NCI-H1436 treated with DMSO at 0.1 percent for 48 hours (cell line): Measurements from ENCODE around the gene GNA12.
"Not testable (repeated sequence)": the region's sequence is repeated elsewhere in the genome, so short reads cannot be mapped to it uniquely, and the experiment has no call there.

ENCODE experiments used
- DNase-seq: peaks from one replicate; lab custom pipeline; 2025; lab: John Stamatoyannopoulos, UW

GNA12 gene

DNA sequence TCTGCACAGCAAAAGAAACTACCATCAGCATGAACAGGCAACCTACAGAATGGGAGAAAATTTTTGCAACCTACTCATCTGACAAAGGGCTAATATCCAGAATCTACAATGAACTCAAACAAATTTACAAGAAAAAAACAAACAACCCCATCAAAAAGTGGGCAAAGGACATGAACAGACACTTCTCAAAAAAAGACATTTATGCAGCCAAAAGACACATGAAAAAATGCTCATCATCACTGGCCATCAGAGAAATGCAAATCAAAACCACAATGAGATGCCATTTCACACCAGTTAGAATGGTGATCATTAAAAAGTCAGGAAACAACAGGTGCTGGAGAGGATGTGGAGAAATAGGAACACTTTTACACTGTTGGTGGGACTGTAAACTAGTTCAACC lies 95.4 kb downstream of the GNA12 start:
- not testable (repeated sequence) for DNase-seq

DNA sequence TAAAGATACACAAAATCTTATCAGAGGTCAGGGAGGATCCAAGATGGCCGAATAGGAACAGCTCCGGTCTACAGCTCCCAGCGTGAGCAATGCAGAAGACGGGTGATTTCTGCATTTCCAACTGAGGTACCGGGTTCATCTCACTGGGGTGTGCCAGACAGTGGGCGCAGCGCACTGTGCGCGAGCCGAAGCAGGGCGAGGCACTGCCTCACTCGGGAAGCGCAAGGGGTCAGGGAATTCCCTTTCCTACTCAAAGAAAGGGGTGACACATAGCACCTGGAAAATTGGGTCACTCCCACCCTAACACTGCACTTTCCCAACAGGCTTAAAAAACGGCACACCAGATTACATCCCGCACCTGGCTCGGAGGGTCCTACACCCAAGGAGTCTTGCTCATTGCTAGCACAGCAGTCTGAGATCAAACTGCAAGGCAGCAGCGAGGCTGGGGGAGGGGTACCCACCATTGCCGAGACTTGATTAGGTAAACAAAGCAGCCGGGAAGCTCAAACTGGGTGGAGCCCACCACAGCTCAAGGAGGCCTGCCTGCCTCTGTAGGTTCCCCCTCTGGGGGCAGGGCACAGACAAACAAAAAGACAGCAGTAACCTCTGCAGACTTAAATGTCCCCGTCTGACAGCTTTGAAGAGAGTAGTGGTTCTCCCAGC lies 100.5 kb downstream of the GNA12 start:
- not testable (repeated sequence) for DNase-seq

DNA sequence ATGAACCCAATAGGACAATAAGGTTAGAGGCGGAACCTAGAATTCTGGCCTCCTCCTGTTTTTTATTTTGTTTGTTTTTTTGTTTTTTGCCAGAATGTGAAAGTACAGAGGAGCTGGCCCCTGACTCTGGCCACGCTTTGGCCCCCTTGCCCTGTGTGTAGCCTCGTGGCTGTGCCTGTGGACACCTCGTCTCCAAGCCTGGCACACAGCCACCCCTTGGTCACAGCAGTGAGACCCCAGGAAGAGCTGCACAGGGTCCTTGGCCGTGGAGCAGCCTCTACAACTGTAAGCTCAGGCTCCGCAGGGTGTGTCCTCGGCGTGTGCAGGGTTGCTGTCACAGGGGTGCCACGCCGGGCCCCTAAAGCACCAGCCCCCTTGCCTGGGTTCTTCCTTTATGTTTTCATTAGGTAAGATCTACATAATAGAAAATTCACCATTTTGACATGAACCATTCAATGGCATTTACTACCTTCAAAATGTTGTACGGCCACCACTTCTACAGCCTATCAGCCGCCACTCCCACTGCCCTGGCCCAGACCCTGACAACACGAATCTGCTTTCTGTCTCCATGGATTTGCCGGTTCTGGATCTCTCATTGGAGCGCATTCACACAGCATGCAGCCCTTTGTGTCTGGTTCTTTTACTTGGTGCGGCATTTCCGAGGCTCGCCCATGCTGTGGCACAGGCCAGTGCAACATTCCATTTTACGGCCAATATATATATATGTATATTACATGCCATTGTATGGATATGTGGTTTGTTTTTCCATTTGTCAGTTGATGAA lies 105.2 kb downstream of the GNA12 start:
- no peak for DNase-seq

DNA sequence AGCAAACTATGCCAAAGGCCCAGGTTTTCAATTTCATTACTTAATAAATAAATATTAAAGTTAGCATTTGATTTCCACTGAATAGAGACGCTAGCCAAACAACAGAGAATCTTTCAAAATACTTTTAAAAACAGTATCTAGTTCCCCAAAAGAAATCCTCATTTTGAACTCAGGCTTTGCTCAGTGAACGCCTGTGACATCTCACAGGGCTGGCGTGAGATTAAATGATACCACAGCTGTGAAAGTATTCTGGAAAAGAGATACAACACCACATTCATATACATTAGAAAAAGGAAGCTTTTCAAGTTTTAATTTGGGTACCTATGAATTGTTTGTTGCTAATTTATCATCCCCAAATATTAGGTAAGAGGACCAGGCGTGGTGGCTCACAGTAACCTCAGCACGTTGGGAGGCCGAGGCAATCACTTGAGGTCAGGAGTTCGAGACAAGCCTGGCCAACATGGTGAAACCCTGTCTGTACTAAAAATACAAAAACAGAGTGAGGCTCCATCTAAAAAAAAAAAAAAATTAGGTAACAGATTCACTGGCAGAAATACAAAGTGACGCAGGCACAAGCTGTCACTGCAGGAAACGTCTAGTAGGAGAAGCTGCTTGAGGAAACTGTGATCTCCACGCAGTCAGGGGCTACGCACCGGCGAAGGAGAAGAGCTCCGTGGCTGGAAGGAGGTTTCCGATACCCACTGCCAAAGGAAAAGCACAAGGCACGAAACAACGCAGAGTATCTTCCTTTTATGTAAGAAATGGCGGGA lies 106.2 kb downstream of the GNA12 start:
- no peak for DNase-seq

DNA sequence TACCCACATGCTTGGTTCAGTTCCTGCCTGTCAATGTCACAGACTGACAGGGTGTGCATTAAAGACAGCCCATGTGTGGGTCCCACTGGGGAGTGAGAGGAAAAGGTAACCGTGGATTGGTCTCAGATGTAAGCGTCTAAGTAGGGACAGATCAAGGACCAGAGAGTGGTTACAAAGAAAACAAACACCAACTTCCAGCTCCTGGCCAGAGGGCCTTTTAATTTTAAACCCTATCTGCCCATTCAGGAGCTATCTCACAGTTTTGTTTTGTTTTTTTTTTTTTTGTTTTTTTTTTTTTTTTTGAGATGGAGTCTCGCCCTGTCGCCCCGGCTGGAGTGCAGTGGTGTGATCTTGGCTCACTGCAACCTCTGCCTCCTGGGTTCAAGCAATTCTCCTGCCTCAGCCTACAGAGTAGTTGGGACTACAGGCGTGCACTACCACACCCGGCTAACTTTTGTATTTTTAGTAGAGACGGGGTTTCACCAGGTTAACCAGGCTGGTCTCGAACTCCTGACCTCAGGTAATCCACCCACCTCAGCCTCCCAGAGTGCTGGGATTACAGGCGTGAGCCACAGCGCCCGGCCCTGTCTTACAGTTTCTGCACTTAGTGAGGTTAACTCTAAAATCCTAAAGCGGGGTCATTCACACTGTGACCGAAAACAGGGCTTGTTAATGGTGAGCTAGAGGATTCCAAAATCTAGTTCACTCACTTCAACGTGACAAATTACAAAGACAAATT lies 106.9 kb downstream of the GNA12 start:
- DNase-seq, result not testable (repeated sequence)

DNA sequence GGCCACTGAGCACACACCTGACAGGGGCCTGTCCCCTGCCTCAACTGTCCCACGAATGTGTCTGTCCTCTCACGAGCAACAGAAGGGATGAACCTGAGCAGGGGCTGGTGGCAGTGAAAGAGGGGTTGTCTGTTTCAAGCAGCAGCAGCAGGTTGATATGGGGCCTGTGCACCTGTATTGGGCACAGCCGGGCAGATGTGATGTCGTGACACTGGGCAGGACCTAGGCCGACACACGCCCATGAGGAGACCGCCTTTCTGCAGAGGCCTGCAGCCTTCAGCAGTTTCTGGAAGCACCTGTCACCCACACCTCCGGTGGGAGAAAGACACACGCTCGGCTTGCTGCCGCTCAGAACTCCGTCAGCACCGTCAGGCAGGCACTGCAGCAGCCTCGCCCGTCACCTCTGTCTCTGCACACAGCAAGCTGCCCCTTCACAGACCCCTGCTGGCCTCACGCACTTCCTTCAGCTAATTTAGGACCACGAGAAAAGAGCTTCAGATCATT lies 107.6 kb downstream of the GNA12 start:
- no peak for DNase-seq

DNA sequence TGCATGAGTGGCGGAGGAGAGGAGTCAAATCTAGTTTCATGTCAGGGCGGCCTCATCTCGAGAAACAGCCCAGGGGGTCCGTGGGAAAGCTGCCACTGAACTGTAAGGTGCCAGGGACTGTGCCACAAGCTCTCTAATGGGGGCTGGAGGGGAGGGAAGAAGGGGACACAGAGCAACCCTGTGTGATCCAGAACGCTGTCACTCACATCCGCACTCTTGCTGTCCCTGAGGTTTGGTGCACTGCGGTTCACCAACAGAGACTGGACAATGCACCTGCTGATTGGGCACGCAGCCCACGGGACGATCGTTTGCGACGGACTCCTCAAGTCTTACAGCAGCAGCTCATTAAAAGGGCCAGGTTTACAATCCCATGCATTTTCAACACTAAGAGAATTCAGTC lies 108.4 kb downstream of the GNA12 start:
- no peak for DNase-seq

DNA sequence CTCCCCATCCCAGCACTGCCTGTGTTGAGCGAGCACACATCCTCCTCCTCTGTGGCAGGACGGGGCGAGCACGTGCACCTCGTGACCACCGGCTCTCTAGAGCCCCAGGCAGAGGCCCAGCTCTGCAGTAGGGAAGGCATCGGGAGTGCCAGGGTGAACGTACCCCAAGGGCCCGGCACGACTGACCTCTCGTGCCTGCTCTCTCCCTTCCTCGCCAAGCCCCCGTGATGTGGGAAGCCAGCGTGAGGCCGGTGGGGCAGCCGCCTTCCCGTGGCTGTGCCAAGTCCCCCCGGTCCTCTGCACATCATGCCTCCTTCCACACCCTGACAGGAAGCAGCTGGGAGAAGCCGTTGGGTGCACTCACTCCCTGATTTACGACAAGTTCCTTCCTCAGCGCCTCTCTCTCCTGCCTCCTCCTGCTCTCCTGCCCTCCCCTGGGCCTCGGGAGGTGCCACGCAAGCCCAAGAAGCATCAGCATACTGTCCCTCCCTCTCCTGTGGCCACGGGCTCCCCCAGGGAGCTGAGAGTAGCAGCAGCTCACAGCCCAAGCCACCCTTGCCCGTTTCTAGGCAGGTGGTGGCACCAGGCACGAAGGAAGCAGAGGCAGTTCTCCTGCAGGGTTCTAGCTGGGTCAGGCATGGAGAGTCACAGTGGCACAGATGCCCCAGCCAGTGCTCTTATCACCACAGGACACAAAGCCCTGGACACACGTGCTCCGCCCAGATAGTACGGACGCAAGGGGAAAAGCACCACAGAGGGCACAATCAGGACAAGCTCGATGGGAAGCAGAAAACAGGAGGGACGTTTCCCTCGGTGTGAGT lies 109.1 kb downstream of the GNA12 start:
- DNase-seq, result peak; percentile 8

DNA sequence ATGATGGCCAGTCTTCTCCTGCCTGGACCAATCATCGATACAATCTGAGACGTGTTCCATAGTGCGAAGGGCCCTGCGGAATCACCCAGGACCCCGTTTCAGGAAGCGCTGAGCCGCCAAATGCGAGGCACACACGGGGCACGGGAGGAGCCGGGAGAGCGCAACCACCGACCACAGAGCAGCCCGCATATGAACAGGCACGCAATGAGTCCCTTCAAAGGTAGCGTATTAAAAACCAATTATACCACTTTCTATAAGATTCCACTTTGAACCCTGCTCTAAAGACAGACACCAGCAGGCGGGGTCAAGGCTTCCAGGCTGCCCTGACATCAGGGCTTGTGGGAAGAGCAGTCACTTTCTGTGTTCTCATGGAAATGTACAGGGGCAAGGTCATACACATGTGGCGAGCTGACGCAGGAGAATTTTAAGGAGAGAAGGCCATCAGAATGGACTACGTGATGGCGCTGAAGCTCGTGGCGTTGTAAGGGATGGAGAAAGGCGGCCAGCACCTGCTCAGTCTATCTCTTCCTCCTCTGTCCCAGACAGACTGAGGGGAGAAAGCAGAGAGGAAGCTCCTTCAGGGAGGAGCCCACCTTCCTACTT lies 109.9 kb downstream of the GNA12 start:
- DNase-seq, result no peak

DNA sequence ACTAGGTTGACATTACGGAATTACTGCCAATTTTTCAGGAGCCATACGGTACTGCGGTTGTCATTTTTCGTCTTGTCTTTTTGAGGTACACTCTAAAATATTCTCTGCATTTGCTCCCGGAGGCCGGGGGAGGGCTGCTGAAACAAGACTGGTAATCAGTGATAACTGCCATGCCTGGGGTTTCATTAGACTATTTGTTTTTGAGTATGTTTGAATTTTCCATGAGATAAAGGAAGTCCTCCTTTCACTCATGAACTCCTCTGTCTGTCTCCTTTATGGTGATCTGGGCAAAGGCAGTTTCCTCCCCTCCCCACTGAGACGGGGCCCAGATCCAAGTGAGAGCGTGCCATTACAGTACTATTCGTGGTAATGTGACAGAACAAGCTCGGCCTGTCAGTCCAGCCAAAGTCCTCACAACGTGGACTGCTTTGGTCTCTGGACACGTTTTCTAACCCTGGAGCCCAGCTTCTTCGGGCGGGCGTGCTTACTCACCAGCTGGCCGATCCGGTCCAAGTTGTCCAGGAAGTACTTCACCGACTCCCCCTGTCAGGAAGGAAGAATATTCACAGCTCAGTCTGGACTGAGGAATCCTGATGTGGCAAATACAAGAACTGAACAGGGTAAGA lies 111.0 kb downstream of the GNA12 start:
- no peak for DNase-seq

DNA sequence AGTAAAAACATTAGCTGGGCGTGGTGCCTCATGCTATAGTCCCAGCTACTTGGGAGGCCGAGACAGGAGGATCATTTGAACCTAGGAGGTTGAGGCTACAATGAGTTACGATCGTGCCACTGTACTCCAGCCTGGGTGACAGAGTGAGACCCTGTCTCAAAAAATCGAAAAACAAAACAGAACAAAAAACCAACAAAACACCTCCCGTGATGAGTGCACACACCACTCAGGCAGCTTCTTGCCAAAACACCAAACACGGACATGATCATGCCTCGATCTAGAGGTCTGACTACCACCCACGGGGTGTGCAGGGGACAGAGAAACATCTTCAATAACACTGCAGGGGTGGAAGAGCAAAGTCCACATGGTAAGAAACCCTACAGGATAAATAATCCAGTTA lies 111.7 kb downstream of the GNA12 start:
- DNase-seq, result no peak

DNA sequence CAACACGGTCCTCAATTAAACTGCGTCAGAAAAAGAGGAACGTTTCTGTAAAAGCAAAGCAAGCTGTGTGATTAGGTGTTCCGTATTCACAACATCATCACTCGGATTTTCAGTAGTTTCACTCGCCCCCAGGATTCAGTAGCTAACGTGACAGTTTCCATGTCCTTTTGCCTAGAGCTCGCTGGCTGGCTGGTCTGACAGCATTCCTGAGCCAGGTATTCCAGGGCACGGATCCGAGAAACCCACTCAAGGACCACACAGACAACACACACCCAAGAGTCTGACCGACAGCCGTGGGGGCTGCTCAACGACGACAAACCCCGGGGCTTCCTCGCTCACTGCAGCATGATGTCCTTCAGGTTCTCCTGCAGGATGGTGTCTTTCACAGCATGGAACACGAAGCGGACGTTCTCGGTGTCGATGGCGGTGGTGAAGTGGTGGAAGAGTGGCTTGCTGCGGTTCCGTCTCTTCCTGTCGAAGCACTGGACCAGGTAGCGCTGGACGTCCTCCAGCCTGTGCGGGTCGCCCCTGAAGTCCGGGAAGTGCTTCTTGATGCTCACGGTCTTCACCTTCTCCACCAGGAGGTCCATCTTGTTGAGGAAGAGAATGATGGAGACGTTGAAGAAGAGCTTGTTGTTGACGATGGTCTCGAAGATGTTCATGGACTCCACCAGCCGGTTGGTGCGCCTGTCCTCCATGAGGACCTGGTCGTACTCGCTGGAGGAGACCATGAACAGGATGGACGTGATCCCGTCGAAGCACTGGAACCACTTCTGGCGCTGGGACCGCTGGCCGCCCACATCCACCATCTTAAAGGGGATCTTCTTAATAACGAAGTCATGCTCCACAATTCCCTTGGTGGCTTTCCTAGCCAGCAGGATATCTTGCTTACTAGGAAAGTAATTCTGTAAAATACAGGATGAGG lies 113.0 kb downstream of the GNA12 start:
- no peak for DNase-seq

DNA sequence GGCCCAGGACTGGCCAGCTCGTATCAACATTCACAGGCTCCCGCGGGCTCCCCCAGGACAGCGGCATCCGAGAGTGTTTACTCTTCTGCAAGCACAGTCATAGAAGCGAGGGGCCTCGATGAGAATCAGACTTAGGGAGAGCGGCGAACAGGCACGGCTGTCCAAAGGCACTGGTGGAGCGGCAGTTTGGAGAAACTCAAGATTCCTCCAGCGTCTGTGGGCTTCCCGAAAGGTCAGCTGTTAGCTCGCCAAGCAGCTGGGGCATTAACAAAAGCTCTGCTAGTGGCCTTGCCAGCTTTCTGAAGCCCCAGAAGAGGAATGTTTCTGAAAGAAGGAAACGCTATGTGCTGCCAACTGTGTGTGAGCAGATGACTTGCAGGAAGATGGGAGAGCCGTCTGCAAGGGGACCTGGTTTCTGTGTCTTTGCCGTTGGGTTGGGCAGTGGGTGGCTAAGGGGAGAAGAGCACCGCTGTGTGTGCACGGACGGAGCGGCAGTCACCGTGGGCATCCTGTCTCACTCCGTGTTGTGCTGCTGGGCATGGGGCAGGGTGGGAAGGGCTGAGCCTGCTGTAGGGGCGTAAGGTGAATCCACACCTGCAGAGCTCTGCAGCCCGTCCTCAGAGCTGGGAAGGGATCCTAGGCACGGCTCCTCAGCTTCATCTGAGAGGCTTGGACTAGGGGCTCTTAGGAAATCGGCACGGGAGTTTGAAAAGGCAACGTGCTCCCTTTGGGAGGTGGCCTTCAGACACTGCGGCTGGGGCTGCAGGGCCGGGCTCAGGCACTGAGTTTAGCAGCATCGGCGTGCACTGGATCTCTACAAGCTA lies 114.0 kb downstream of the GNA12 start:
- DNase-seq, result no peak

DNA sequence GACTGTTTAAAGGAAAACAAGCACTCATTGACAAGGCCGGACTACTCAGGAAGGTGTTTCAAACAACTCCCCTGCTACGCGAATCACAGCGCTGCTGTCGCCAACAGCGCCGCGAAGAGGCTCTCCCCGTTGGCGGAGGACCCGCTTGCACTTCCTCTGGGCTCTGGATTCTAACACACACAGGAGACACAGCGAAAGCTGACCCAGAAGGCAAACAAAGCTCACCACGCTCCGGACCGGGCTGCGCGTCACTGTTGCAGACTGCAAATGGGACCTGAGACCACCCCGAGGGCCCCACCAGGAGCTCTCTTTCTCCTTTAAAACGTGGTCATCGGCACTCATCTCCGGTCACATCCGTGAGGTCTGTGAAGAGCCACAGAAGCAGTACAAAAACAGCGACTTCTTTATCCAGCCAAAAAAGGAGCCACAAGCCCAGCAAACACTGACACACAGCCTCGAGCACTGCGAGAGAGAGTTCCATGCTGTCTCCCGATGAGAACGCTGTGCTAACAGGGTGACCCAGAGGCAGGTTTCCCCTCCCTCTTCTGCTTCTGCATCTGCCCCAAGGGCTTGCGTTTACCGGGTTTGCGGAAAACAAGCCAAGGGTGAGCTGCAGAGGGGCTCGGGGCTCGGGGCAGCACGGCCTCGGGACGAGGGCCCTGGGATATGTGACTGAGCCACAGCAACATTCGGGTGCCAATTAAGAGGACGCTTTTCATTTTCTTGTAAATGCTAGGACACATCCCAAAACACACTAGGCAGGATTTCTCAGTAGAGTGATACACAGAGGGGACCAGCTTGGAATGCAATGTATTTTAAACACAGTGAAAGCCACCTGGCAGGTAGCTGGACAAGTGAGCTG lies 114.8 kb downstream of the GNA12 start:
- DNase-seq, result no peak

DNA sequence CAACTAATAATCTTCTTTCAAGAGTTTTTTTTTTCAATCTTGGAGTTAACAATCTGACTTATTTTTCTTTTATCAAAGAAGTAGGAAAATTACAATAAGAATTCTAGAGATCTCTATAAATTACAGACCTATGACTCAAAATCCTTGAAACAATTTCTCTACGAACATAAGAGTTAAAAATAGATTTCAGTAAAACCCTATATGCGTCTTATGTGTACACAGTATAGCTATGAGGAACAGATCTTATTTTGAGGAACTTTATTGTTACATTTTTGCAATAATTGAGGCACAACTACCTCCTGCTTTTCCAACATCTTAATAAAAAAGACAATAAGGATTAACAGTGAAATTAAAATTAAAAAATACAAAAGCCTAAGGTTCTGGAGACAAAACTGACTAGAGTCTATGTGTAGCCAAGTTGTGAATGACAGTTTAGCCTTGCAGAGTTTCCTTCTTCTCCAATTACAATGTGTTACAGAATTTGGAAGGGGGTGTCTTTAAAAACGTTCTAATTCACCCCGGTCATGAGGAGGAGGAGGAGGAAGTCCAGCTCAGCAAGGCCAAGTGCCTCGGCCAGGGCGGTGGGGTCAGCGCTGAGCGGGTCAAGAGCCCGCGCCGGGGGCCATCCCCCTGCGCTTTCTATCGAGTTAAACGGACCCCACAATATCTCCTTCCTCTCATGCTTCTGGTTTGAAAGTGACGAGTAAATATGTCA lies 115.6 kb downstream of the GNA12 start:
- DNase-seq, result no peak

DNA sequence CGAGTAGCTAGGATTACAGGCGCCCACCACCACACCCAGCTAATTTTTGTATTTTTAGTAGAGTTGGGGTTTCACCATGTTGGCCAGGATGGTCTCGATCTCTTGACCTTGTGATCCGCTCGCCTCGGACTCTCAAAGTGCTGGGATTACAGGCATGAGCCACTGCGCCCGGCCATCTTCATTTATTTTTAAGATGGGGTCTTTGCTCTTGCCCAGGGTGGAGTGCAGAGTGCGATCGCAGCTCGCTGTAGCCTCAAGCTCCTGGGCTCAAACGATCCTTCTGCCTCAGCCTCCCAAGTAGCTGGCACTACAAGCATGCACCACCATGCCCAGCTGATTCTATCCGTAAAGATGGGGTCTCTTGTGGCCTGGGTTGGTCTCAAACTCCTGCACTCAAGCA lies 116.9 kb downstream of the GNA12 start:
- not testable (repeated sequence) for DNase-seq
